IMR-90 (cell line): ENCODE data around the gene RFT1. TPM values are rescaled to one million over a fixed set of nuclear protein-coding genes. Genes with fewer than 3 reads are reported as not detected.

Experiments
- ATAC-seq: fragments of 200-7000 bp; cut with Tn5 transposase; 2 replicates; pipeline ENCODE4 v1.9.1; 2020; ENCODE audit warnings: low read depth, mild to moderate bottlenecking, moderate library complexity
- BruUV-seq: library from RNA; stranded (reverse); fragments of 400-500 nt; replicated peaks from 2 replicates; lab custom pipeline; 2021; lab: Mats Ljungman, UMichigan
- CTCF ChIA-PET: fragments of 300-600 bp; formaldehyde crosslinking; extraction: SDS; loops from one replicate; lab custom pipeline; 2021; ENCODE audit warnings: antibody characterized with exemption; lab: Yijun Ruan, JAX
- POLR2A ChIA-PET: fragments of 300-600 bp; sonication (Branson Sonifier 250); formaldehyde crosslinking; loops from one replicate; lab custom pipeline; 2022; ENCODE audit warnings: antibody characterized with exemption; ENCODE audit not compliant: unreplicated experiment; lab: Charles Lee
- DNase-seq: peaks from one replicate; pipeline ENCODE4 v3.0.0; 2013
- H2AFZ ChIP-seq: replicated peaks from 2 replicates; pipeline ENCODE3; 2013; ENCODE audit warnings: low read length, mild to moderate bottlenecking; ENCODE audit not compliant: poor library complexity
- H2AK5ac ChIP-seq: 2 replicates; pipeline ENCODE4 v1.6.1; 2013; ENCODE audit warnings: low read depth, low read length, inconsistent platforms
- H2AK9ac ChIP-seq: replicated peaks from 2 replicates; pipeline ENCODE3; 2013; ENCODE audit warnings: mild to moderate bottlenecking, low read depth, low read length, moderate library complexity; ENCODE audit not compliant: poor library complexity
- H2BK120ac ChIP-seq: 2 replicates; pipeline ENCODE4 v1.6.1; 2013; ENCODE audit warnings: low read depth, low read length, inconsistent platforms
- H2BK15ac ChIP-seq: 3 replicates; pipeline ENCODE4 v1.6.1; 2013; ENCODE audit warnings: low read depth, low read length, inconsistent platforms
- H2BK20ac ChIP-seq: 2 replicates; pipeline ENCODE4 v1.6.1; 2013; ENCODE audit warnings: low read depth, mild to moderate bottlenecking, inconsistent platforms, low read length, moderate library complexity
- H2BK5ac ChIP-seq: 2 replicates; pipeline ENCODE4 v1.6.1; 2013; ENCODE audit warnings: mild to moderate bottlenecking, low read depth, low read length, inconsistent platforms; ENCODE audit not compliant: poor library complexity, severe bottlenecking
- H3K14ac ChIP-seq: replicated peaks from 2 replicates; pipeline ENCODE4 v1.6.1; 2013; ENCODE audit warnings: low read depth, low read length, inconsistent platforms
- H3K18ac ChIP-seq: 2 replicates; pipeline ENCODE4 v1.6.1; 2013; ENCODE audit warnings: low read depth, low read length, control low read depth
- H3K23ac ChIP-seq: 2 replicates; pipeline ENCODE4 v1.6.1; 2013; ENCODE audit warnings: low read depth, low read length, inconsistent platforms
- H3K27ac ChIP-seq: 2 replicates; pipeline ENCODE4 v1.5.1; 2013; ENCODE audit warnings: mild to moderate bottlenecking, control low read depth, low read length; ENCODE audit not compliant: insufficient read depth
- H3K27me3 ChIP-seq: 2 replicates; pipeline ENCODE4 v1.6.1; 2013; ENCODE audit warnings: low read length; ENCODE audit not compliant: control insufficient read depth, insufficient read depth
- H3K36me3 ChIP-seq: 2 replicates; pipeline ENCODE4 v1.6.1; 2013; ENCODE audit warnings: low read length, mixed read lengths; ENCODE audit not compliant: control insufficient read depth, insufficient read depth
- H3K4ac ChIP-seq: 2 replicates; pipeline ENCODE4 v1.6.1; 2013; ENCODE audit warnings: low read depth, low read length, inconsistent platforms
- H3K4me1 ChIP-seq: 2 replicates; pipeline ENCODE4 v1.6.1; 2013; ENCODE audit warnings: low read length, mixed read lengths; ENCODE audit not compliant: control insufficient read depth, insufficient read depth
- H3K4me2 ChIP-seq: 2 replicates; pipeline ENCODE4 v1.6.1; 2013; ENCODE audit warnings: low read depth, mild to moderate bottlenecking, control low read depth, low read length, moderate library complexity
- H3K4me3 ChIP-seq: 2 replicates; pipeline ENCODE4 v1.5.1; 2013; ENCODE audit warnings: low read depth, mild to moderate bottlenecking, control low read depth, low read length, moderate library complexity; ENCODE audit not compliant: insufficient read depth
- H3K56ac ChIP-seq: 2 replicates; pipeline ENCODE4 v1.6.1; 2013; ENCODE audit warnings: low read length, inconsistent platforms; ENCODE audit not compliant: insufficient read depth; ENCODE audit errors: extremely low read depth
- H3K79me1 ChIP-seq, 2 experiments: 2 replicates each; pipeline ENCODE4 v1.6.1; 2013; ENCODE audit warnings: low read length in 2 of 2, inconsistent platforms in 1 of 2, low read depth in 1 of 2
- H3K9ac ChIP-seq: 2 replicates; pipeline ENCODE4 v1.6.1; 2013; ENCODE audit warnings: low read depth, low read length, control low read depth
- H3K9me1 ChIP-seq: 2 replicates; pipeline ENCODE4 v1.6.1; 2013; ENCODE audit warnings: low read length, inconsistent platforms; ENCODE audit not compliant: insufficient read depth
- H3K9me3 ChIP-seq: 2 replicates; pipeline ENCODE4 v1.6.1; 2013; ENCODE audit warnings: low read length; ENCODE audit not compliant: control insufficient read depth, insufficient read depth
- H4K20me1 ChIP-seq: 2 replicates; pipeline ENCODE4 v1.6.1; 2013; ENCODE audit warnings: low read length, inconsistent platforms; ENCODE audit not compliant: insufficient read depth
- H4K5ac ChIP-seq: 2 replicates; pipeline ENCODE4 v1.6.1; 2013; ENCODE audit warnings: mild to moderate bottlenecking, low read depth, low read length, control low read depth
- H4K8ac ChIP-seq, 2 experiments: 2 replicates each; pipeline ENCODE4 v1.6.1; 2013; ENCODE audit warnings: low read depth in 2 of 2, low read length in 2 of 2, control low read depth in 1 of 2, inconsistent platforms in 1 of 2
- H4K91ac ChIP-seq: 2 replicates; pipeline ENCODE4 v1.6.1; 2013; ENCODE audit warnings: low read depth, low read length, inconsistent platforms; ENCODE audit not compliant: insufficient read depth
- CEBPB ChIP-seq: IDR thresholded peaks from 2 replicates; pipeline ENCODE4 v1.6.1; 2012; ENCODE audit warnings: low read depth, low read length, improper control_type of control experiment
- CHD1 ChIP-seq: IDR thresholded peaks from 2 replicates; pipeline ENCODE4 v1.6.1; 2012; ENCODE audit warnings: low read depth, low read length, improper control_type of control experiment
- FOS ChIP-seq: fragments of 150-350 bp; IDR thresholded peaks from 2 replicates; pipeline ENCODE4 v1.6.1; 2016; ENCODE audit warnings: low read depth, low read length
- MAFK ChIP-seq: IDR thresholded peaks from 2 replicates; pipeline ENCODE4 v1.6.1; 2012; ENCODE audit warnings: low read depth, low read length, improper control_type of control experiment
- MXI1 ChIP-seq: IDR thresholded peaks from 2 replicates; pipeline ENCODE4 v1.6.1; 2012; ENCODE audit warnings: low read depth, mild to moderate bottlenecking, low read length, moderate library complexity, borderline replicate concordance
- NFE2L2 ChIP-seq: fragments of 150-350 bp; IDR thresholded peaks from 2 replicates; pipeline ENCODE4 v1.6.1; 2016; ENCODE audit warnings: low read depth, mild to moderate bottlenecking, low read length
- POLR2A ChIP-seq: IDR thresholded peaks from 2 replicates; pipeline ENCODE4 v1.6.1; 2012; ENCODE audit warnings: mild to moderate bottlenecking, low read depth, low read length
- RAD21 ChIP-seq: IDR thresholded peaks from 2 replicates; pipeline ENCODE4 v1.6.1; 2012; ENCODE audit warnings: low read length, improper control_type of control experiment
- RCOR1 ChIP-seq: IDR thresholded peaks from 2 replicates; pipeline ENCODE4 v1.6.1; 2012; ENCODE audit warnings: mild to moderate bottlenecking, low read length, improper control_type of control experiment; ENCODE audit not compliant: insufficient replicate concordance
- RFX5 ChIP-seq: IDR thresholded peaks from 2 replicates; pipeline ENCODE4 v1.8.0; 2012; ENCODE audit warnings: low read depth, mild to moderate bottlenecking, low read length, moderate library complexity
- SMC3 ChIP-seq: fragments of 150-350 bp; IDR thresholded peaks from 2 replicates; pipeline ENCODE4 v1.6.1; 2016; ENCODE audit warnings: low read depth, mild to moderate bottlenecking, antibody characterized with exemption, low read length, moderate library complexity
- WGBS, 2 experiments: methylation state at CpG; one replicate each; pipeline versions ENCODE4 v1.1.5 to v1.1.7; 2013; ENCODE audit warnings: missing lambda C conversion rate in 2 of 2; ENCODE audit not compliant: insufficient read length in 1 of 2; ENCODE audit errors: extremely low coverage in 2 of 2; 5-methylcytosine and 5-hydroxymethylcytosine counted together
- dilution Hi-C: fragments of 300-500 bp; cut with HindIII; formaldehyde crosslinking; loops from one replicate; pipeline ENCODE4 v1.14.3; 2018; ENCODE audit warnings: low sequenced_read_pairs; ENCODE audit not compliant: unreplicated experiment
- in situ Hi-C: fragments of 300-500 bp; cut with MboI; formaldehyde crosslinking; loops from 3 replicates; pipeline ENCODE4 v1.14.3; 2019; ENCODE audit warnings: low sequenced_read_pairs, inconsistent platforms, mixed read lengths
- intact Hi-C: fragments of 100-400 bp; cut with micrococcal nuclease; formaldehyde crosslinking; loops from 2 replicates; pipeline ENCODE4 v1.10.0; 2022
- polyA plus RNA-seq, 3 experiments: library from polyadenylated mRNA; depleted of rRNA; stranded (reverse); fragments of >200 nt; gene quantifications; 2 replicates each; pipeline ENCODE4 v1.2.3, GENCODE V29; 2012; ENCODE audit warnings: low replicate concordance in 1 of 3
- total RNA-seq: library from RNA; depleted of rRNA; stranded (reverse); fragments of >200 nt; gene quantifications from 2 replicates; pipeline ENCODE4 v1.2.3, GENCODE V29; 2012
- TF ChIP-seq, protein P1 (sequence below): conservative IDR thresholded peaks from 2 replicates; pipeline ENCODE4 v1.5.1; 2012; ENCODE audit warnings: mild to moderate bottlenecking, low read depth, low read length, improper control_type of control experiment
- TF ChIP-seq, protein P2 (sequence below): fragments of 150-350 bp; IDR thresholded peaks from 2 replicates; pipeline ENCODE4 v1.6.1; 2017; ENCODE audit warnings: mild to moderate bottlenecking, antibody characterized with exemption, low read length, low read depth
- TF ChIP-seq, protein P3 (sequence below): fragments of 150-350 bp; IDR thresholded peaks from 2 replicates; pipeline ENCODE4 v1.6.1; 2016; ENCODE audit warnings: low read depth, mild to moderate bottlenecking, low read length, moderate library complexity, borderline replicate concordance

RFT1 gene
- total and polyA plus RNA-seq, 2 of the 4 experiments (the other 2 are of a cell fraction), result 14.5 to 23.5 TPM

DNA sequence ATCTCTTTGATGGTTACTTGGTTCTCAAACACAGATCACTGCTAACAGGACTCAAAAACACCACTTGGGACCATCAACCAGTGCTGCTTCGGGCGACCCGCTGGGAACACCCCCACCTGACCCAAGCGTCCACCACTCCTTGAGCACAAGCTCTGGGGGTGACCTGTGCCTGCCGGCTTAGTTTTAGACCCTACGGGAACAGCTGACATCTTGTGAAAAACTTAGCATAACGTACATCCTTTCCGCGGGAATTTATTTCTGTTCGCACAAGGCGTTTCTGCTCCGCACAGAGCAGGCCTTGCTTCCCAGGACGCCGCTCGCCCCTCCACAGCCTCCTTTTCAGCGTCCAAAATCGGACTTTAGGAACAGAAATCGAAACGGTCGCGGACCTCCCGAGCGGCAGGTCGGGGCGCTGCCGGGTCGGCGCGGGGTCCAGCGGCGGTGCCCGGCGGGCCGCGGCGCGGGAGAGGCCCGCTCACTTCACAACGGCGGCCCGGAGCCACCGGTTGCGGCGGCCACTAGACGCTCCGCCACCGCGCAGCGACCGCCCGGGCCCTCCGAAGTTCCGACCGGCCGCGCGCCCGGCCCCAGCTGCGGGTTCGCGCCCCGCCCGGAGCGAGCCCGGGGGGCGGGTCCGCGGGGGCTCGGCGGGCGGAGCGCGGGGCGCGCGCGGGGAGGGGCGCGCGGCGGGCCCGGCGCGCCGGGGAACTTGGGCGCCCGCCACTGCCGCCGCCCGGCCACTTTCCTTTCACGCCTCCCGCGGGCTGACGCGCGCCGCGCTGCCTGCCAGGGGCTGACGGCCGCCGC is 85.3 kb downstream of the RFT1 start:
- ChIA-PET POLR2A (no interaction called here), CTCF (interaction anchor here (0.6 to 1.2 kb wide), 2 partner anchors 9 to 54 kb away, joined by 4 read pairs; no protein-coding TSS in a partner anchor)
- in situ Hi-C loops (no loop called here), dilution Hi-C loops (no loop called here), intact Hi-C loops (no loop called here)
- Histone ChIP-seq H3K14ac (peak overlapping the region; percentile 22; the same call in 1 of the 2 replicates), H3K9me1 (no peaks in the 10 kb centered on the region), H2BK5ac (no peak overlapping the region), H4K91ac (no peak overlapping the region), H2AFZ (peak overlapping the region; percentile 95), H3K9ac (peak overlapping the region; percentile 83), H3K27ac (0 out of 2 replicates have a peak overlapping the region, but pooled peaks have one; percentile 20), H3K4ac (peak overlapping the region; percentile 53; the same call in 1 of the 2 replicates), H3K9me3 (no peaks in the 10 kb centered on the region), H2BK15ac (no peak overlapping the region), H2BK20ac (no peak overlapping the region), H3K4me3 (peak overlapping the region; percentile 93), H3K56ac (no peak overlapping the region; the same call in 1 of the 2 replicates), H3K23ac (peak overlapping the region; percentile 53; the same call in 1 of the 2 replicates), H2AK9ac (peak overlapping the region; percentile 66), H3K4me1 (no peaks in the 10 kb centered on the region), H3K27me3 (peaks cover 15% of the 10 kb centered on the region), H2AK5ac (no peak overlapping the region), H3K4me2 (peak overlapping the region; percentile 88), H4K8ac (peak overlapping the region in 1 of 2 experiments; percentile 74; a peak in 2 of 4 replicates), H4K20me1 (no peaks in the 10 kb centered on the region), H3K36me3 (no peaks in the 10 kb centered on the region), H3K79me1 (peaks cover 10% of the 10 kb centered on the region in 2 experiments; a peak in 2 of 4 replicates), H2BK120ac (no peak overlapping the region), H4K5ac (peak overlapping the region; percentile 38; the same call in 1 of the 2 replicates), H3K18ac (no peak overlapping the region; the same call in 1 of the 2 replicates)
- no TSS peak for BruUV-seq
- 2% methylated on average over 40 of the region's 101 CpGs; no CpG with 5 or more reads in 1 of the 2 experiments for WGBS, 2 experiments
- TF ChIP-seq NFE2L2, result no peak
- TF ChIP-seq FOS, result no peak
- TF ChIP-seq POLR2A, result no peak
- no peak for TF ChIP-seq MXI1
- no peak for TF ChIP-seq RFX5
- TF ChIP-seq, protein P1, sequence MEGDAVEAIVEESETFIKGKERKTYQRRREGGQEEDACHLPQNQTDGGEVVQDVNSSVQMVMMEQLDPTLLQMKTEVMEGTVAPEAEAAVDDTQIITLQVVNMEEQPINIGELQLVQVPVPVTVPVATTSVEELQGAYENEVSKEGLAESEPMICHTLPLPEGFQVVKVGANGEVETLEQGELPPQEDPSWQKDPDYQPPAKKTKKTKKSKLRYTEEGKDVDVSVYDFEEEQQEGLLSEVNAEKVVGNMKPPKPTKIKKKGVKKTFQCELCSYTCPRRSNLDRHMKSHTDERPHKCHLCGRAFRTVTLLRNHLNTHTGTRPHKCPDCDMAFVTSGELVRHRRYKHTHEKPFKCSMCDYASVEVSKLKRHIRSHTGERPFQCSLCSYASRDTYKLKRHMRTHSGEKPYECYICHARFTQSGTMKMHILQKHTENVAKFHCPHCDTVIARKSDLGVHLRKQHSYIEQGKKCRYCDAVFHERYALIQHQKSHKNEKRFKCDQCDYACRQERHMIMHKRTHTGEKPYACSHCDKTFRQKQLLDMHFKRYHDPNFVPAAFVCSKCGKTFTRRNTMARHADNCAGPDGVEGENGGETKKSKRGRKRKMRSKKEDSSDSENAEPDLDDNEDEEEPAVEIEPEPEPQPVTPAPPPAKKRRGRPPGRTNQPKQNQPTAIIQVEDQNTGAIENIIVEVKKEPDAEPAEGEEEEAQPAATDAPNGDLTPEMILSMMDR, result no peak
- TF ChIP-seq, protein P2, sequence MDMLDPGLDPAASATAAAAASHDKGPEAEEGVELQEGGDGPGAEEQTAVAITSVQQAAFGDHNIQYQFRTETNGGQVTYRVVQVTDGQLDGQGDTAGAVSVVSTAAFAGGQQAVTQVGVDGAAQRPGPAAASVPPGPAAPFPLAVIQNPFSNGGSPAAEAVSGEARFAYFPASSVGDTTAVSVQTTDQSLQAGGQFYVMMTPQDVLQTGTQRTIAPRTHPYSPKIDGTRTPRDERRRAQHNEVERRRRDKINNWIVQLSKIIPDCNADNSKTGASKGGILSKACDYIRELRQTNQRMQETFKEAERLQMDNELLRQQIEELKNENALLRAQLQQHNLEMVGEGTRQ, result no peak
- TF ChIP-seq CHD1, result no peak
- TF ChIP-seq, protein P3, sequence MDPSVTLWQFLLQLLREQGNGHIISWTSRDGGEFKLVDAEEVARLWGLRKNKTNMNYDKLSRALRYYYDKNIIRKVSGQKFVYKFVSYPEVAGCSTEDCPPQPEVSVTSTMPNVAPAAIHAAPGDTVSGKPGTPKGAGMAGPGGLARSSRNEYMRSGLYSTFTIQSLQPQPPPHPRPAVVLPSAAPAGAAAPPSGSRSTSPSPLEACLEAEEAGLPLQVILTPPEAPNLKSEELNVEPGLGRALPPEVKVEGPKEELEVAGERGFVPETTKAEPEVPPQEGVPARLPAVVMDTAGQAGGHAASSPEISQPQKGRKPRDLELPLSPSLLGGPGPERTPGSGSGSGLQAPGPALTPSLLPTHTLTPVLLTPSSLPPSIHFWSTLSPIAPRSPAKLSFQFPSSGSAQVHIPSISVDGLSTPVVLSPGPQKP, result no peak
- TF ChIP-seq MAFK, result no peak
- TF ChIP-seq CEBPB, result no peak
- no peak for TF ChIP-seq SMC3
- TF ChIP-seq RCOR1, result no peak
- no peak for TF ChIP-seq RAD21
- ATAC-seq, result peak; percentile 69
- DNase-seq, result peak; percentile 43
